GM12864 (cell line): ENCODE measurements around the gene ESR2.

Source experiments
- DNase-seq: peaks from one replicate; pipeline ENCODE4 v3.0.0-alpha.2; 2011; ENCODE audit warnings: low read depth
- H3K4me3 ChIP-seq: 2 replicates; pipeline ENCODE4 v1.5.1; 2011; ENCODE audit warnings: mild to moderate bottlenecking, low read depth, low read length, control low read depth
- CTCF ChIP-seq: IDR thresholded peaks from 2 replicates; pipeline ENCODE4 v1.5.1; 2011; ENCODE audit warnings: low read depth, mild to moderate bottlenecking, moderate library complexity, low read length, control low read depth, inconsistent platforms; ENCODE audit errors: missing control alignments

Gene ESR2

DNA sequence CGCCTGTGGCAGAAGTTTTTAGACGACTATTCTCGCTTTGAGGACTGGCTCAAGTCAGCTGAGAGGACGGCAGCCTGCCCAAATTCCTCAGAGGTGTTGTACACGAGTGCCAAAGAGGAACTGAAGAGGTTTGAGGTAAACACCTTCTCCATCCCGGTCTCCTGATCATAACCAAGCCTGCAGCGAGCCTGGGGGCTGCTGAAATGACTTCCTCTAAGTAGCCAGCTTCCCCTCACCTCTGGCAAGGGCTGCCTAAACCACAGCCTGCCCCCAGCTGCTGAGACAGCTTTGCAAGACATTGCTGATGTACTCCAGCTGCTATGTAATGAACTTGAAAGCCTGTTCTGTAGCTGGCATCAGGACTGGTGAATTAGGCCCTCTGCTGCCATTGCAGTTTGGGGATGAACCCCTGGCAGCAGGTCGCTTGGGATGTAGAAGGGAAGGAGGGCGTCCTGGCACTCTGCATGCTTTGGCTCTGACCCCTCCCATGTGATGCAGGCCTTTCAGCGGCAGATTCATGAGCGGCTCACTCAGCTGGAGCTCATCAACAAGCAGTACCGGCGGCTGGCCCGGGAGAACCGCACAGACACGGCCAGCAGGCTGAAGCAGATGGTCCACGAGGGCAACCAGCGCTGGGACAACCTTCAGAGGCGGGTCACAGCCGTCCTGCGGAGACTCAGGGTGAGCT lies 84.6 kb downstream of the ESR2 start:
- DNase-seq, result no peak
- H3K4me3 ChIP-seq, result no peak overlapping the region
- no peak for TF ChIP-seq CTCF

DNA sequence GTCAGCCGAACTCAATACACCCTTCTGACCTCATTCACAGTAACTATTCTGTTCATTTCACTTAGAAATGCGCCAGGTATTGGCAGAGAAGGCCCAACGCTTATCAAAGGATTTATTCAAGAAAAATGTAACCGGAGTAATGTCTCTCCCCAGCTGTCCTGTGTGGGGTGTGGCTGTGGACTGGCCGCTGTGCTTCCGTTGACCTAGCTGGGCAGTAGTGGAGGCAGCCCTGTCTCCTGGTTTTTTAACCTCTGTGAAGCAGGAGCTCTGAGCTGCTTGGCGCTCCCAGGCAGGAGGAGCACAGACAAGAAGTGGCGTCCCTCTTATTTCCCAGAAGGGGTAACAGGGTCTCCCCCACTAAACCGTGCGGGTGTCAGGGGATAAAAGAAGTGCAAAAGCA lies 85.2 kb downstream of the ESR2 start:
- no peak for DNase-seq
- TF ChIP-seq CTCF, result no peak
- H3K4me3 ChIP-seq, result no peak overlapping the region

DNA sequence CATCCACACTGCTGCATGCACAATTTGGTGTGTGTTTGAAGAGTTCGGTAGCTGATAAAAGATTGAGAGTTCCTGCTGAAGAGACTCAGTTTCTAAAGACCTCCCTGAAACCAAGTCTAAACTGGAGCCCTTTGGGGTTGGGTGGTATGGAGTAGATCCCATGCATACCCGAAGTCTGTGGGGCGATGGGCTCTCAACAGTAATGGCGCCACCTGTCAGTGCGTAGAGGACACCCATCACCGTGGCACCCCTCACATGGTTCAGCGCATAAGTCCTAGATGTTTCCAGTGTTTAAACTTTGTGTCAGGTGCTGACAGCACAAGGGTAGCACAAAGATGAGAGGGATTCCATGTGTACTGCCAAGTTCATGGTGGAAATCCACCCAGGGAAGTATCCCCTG lies 85.9 kb downstream of the ESR2 start:
- no peak for TF ChIP-seq CTCF
- no peak for DNase-seq
- no peak overlapping the region for H3K4me3 ChIP-seq

- no peak for DNase-seq
- H3K4me3 ChIP-seq, result no peak overlapping the region
- TF ChIP-seq CTCF, result no peak
Measured at GRCh38 chr14:64203366-64204006, 90.7 kb downstream of the ESR2 start.

GRCh38 chr14:64202716-64203115 lies 91.5 kb downstream of the ESR2 start:
- no peak for TF ChIP-seq CTCF
- no peak for DNase-seq
- H3K4me3 ChIP-seq, result no peak overlapping the region

GRCh38 chr14:64201921-64202545 lies 92.1 kb downstream of the ESR2 start:
- no peak for TF ChIP-seq CTCF
- DNase-seq, result no peak

More at GRCh38 chr14:64201921-64202545, 92.1 kb downstream of the ESR2 start:
- no peak overlapping the region for H3K4me3 ChIP-seq
